IMR-90 (cell line): Measurements from ENCODE around the gene NCOA3. TPM values are rescaled to one million over a fixed set of nuclear protein-coding genes. Genes with fewer than 3 reads are reported as not detected.
A peak's percentile ranks its signal among the peaks of the same experiment; 100 is the strongest.

Experiments
- ATAC-seq: fragments of 200-7000 bp; cut with Tn5 transposase; 2 replicates; pipeline ENCODE4 v1.9.1; 2020; ENCODE audit warnings: low read depth, mild to moderate bottlenecking, moderate library complexity
- BruUV-seq: library from RNA; stranded (reverse); fragments of 400-500 nt; replicated peaks from 2 replicates; lab custom pipeline; 2021; lab: Mats Ljungman, UMichigan
- CTCF ChIA-PET: fragments of 300-600 bp; formaldehyde crosslinking; extraction: SDS; loops from one replicate; lab custom pipeline; 2021; ENCODE audit warnings: antibody characterized with exemption; lab: Yijun Ruan, JAX
- POLR2A ChIA-PET: fragments of 300-600 bp; sonication (Branson Sonifier 250); formaldehyde crosslinking; loops from one replicate; lab custom pipeline; 2022; ENCODE audit warnings: antibody characterized with exemption; ENCODE audit not compliant: unreplicated experiment; lab: Charles Lee
- DNase-seq: peaks from one replicate; pipeline ENCODE4 v3.0.0; 2013
- H2AFZ ChIP-seq: replicated peaks from 2 replicates; pipeline ENCODE3; 2013; ENCODE audit warnings: low read length, mild to moderate bottlenecking; ENCODE audit not compliant: poor library complexity
- H2AK5ac ChIP-seq: 2 replicates; pipeline ENCODE4 v1.6.1; 2013; ENCODE audit warnings: low read depth, low read length, inconsistent platforms
- H2AK9ac ChIP-seq: replicated peaks from 2 replicates; pipeline ENCODE3; 2013; ENCODE audit warnings: mild to moderate bottlenecking, low read depth, low read length, moderate library complexity; ENCODE audit not compliant: poor library complexity
- H2BK120ac ChIP-seq: 2 replicates; pipeline ENCODE4 v1.6.1; 2013; ENCODE audit warnings: low read depth, low read length, inconsistent platforms
- H2BK15ac ChIP-seq: 3 replicates; pipeline ENCODE4 v1.6.1; 2013; ENCODE audit warnings: low read depth, low read length, inconsistent platforms
- H2BK20ac ChIP-seq: 2 replicates; pipeline ENCODE4 v1.6.1; 2013; ENCODE audit warnings: low read depth, mild to moderate bottlenecking, inconsistent platforms, low read length, moderate library complexity
- H2BK5ac ChIP-seq: 2 replicates; pipeline ENCODE4 v1.6.1; 2013; ENCODE audit warnings: mild to moderate bottlenecking, low read depth, low read length, inconsistent platforms; ENCODE audit not compliant: poor library complexity, severe bottlenecking
- H3K14ac ChIP-seq: replicated peaks from 2 replicates; pipeline ENCODE4 v1.6.1; 2013; ENCODE audit warnings: low read depth, low read length, inconsistent platforms
- H3K18ac ChIP-seq: 2 replicates; pipeline ENCODE4 v1.6.1; 2013; ENCODE audit warnings: low read depth, low read length, control low read depth
- H3K23ac ChIP-seq: 2 replicates; pipeline ENCODE4 v1.6.1; 2013; ENCODE audit warnings: low read depth, low read length, inconsistent platforms
- H3K27ac ChIP-seq: 2 replicates; pipeline ENCODE4 v1.5.1; 2013; ENCODE audit warnings: mild to moderate bottlenecking, control low read depth, low read length; ENCODE audit not compliant: insufficient read depth
- H3K27me3 ChIP-seq: 2 replicates; pipeline ENCODE4 v1.6.1; 2013; ENCODE audit warnings: low read length; ENCODE audit not compliant: control insufficient read depth, insufficient read depth
- H3K36me3 ChIP-seq: 2 replicates; pipeline ENCODE4 v1.6.1; 2013; ENCODE audit warnings: low read length, mixed read lengths; ENCODE audit not compliant: control insufficient read depth, insufficient read depth
- H3K4ac ChIP-seq: 2 replicates; pipeline ENCODE4 v1.6.1; 2013; ENCODE audit warnings: low read depth, low read length, inconsistent platforms
- H3K4me1 ChIP-seq: 2 replicates; pipeline ENCODE4 v1.6.1; 2013; ENCODE audit warnings: low read length, mixed read lengths; ENCODE audit not compliant: control insufficient read depth, insufficient read depth
- H3K4me2 ChIP-seq: 2 replicates; pipeline ENCODE4 v1.6.1; 2013; ENCODE audit warnings: low read depth, mild to moderate bottlenecking, control low read depth, low read length, moderate library complexity
- H3K4me3 ChIP-seq: 2 replicates; pipeline ENCODE4 v1.5.1; 2013; ENCODE audit warnings: low read depth, mild to moderate bottlenecking, control low read depth, low read length, moderate library complexity; ENCODE audit not compliant: insufficient read depth
- H3K56ac ChIP-seq: 2 replicates; pipeline ENCODE4 v1.6.1; 2013; ENCODE audit warnings: low read length, inconsistent platforms; ENCODE audit not compliant: insufficient read depth; ENCODE audit errors: extremely low read depth
- H3K79me1 ChIP-seq, 2 experiments: 2 replicates each; pipeline ENCODE4 v1.6.1; 2013; ENCODE audit warnings: low read length in 2 of 2, inconsistent platforms in 1 of 2, low read depth in 1 of 2
- H3K9ac ChIP-seq: 2 replicates; pipeline ENCODE4 v1.6.1; 2013; ENCODE audit warnings: low read depth, low read length, control low read depth
- H3K9me1 ChIP-seq: 2 replicates; pipeline ENCODE4 v1.6.1; 2013; ENCODE audit warnings: low read length, inconsistent platforms; ENCODE audit not compliant: insufficient read depth
- H3K9me3 ChIP-seq: 2 replicates; pipeline ENCODE4 v1.6.1; 2013; ENCODE audit warnings: low read length; ENCODE audit not compliant: control insufficient read depth, insufficient read depth
- H4K20me1 ChIP-seq: 2 replicates; pipeline ENCODE4 v1.6.1; 2013; ENCODE audit warnings: low read length, inconsistent platforms; ENCODE audit not compliant: insufficient read depth
- H4K5ac ChIP-seq: 2 replicates; pipeline ENCODE4 v1.6.1; 2013; ENCODE audit warnings: mild to moderate bottlenecking, low read depth, low read length, control low read depth
- H4K8ac ChIP-seq, 2 experiments: 2 replicates each; pipeline ENCODE4 v1.6.1; 2013; ENCODE audit warnings: low read depth in 2 of 2, low read length in 2 of 2, control low read depth in 1 of 2, inconsistent platforms in 1 of 2
- H4K91ac ChIP-seq: 2 replicates; pipeline ENCODE4 v1.6.1; 2013; ENCODE audit warnings: low read depth, low read length, inconsistent platforms; ENCODE audit not compliant: insufficient read depth
- BHLHE40 ChIP-seq: fragments of 150-350 bp; IDR thresholded peaks from 2 replicates; pipeline ENCODE4 v1.6.1; 2016; ENCODE audit warnings: mild to moderate bottlenecking, low read depth, low read length
- CEBPB ChIP-seq: IDR thresholded peaks from 2 replicates; pipeline ENCODE4 v1.6.1; 2012; ENCODE audit warnings: low read depth, low read length, improper control_type of control experiment
- CHD1 ChIP-seq: IDR thresholded peaks from 2 replicates; pipeline ENCODE4 v1.6.1; 2012; ENCODE audit warnings: low read depth, low read length, improper control_type of control experiment
- CTCF ChIP-seq: conservative IDR thresholded peaks from 2 replicates; pipeline ENCODE4 v1.5.1; 2012; ENCODE audit warnings: mild to moderate bottlenecking, low read depth, low read length, improper control_type of control experiment
- FOS ChIP-seq: fragments of 150-350 bp; IDR thresholded peaks from 2 replicates; pipeline ENCODE4 v1.6.1; 2016; ENCODE audit warnings: low read depth, low read length
- MAFK ChIP-seq: IDR thresholded peaks from 2 replicates; pipeline ENCODE4 v1.6.1; 2012; ENCODE audit warnings: low read depth, low read length, improper control_type of control experiment
- NFE2L2 ChIP-seq: fragments of 150-350 bp; IDR thresholded peaks from 2 replicates; pipeline ENCODE4 v1.6.1; 2016; ENCODE audit warnings: low read depth, mild to moderate bottlenecking, low read length
- POLR2A ChIP-seq: IDR thresholded peaks from 2 replicates; pipeline ENCODE4 v1.6.1; 2012; ENCODE audit warnings: mild to moderate bottlenecking, low read depth, low read length
- RAD21 ChIP-seq: IDR thresholded peaks from 2 replicates; pipeline ENCODE4 v1.6.1; 2012; ENCODE audit warnings: low read length, improper control_type of control experiment
- RCOR1 ChIP-seq: IDR thresholded peaks from 2 replicates; pipeline ENCODE4 v1.6.1; 2012; ENCODE audit warnings: mild to moderate bottlenecking, low read length, improper control_type of control experiment; ENCODE audit not compliant: insufficient replicate concordance
- SMC3 ChIP-seq: fragments of 150-350 bp; IDR thresholded peaks from 2 replicates; pipeline ENCODE4 v1.6.1; 2016; ENCODE audit warnings: low read depth, mild to moderate bottlenecking, antibody characterized with exemption, low read length, moderate library complexity
- WGBS, 2 experiments: methylation state at CpG; one replicate each; pipeline versions ENCODE4 v1.1.5 to v1.1.7; 2013; ENCODE audit warnings: missing lambda C conversion rate in 2 of 2; ENCODE audit not compliant: insufficient read length in 1 of 2; ENCODE audit errors: extremely low coverage in 2 of 2; 5-methylcytosine and 5-hydroxymethylcytosine counted together
- dilution Hi-C: fragments of 300-500 bp; cut with HindIII; formaldehyde crosslinking; loops from one replicate; pipeline ENCODE4 v1.14.3; 2018; ENCODE audit warnings: low sequenced_read_pairs; ENCODE audit not compliant: unreplicated experiment
- in situ Hi-C: fragments of 300-500 bp; cut with MboI; formaldehyde crosslinking; loops from 3 replicates; pipeline ENCODE4 v1.14.3; 2019; ENCODE audit warnings: low sequenced_read_pairs, inconsistent platforms, mixed read lengths
- intact Hi-C: fragments of 100-400 bp; cut with micrococcal nuclease; formaldehyde crosslinking; loops from 2 replicates; pipeline ENCODE4 v1.10.0; 2022
- polyA plus RNA-seq, 3 experiments: library from polyadenylated mRNA; depleted of rRNA; stranded (reverse); fragments of >200 nt; gene quantifications; 2 replicates each; pipeline ENCODE4 v1.2.3, GENCODE V29; 2012; ENCODE audit warnings: low replicate concordance in 1 of 3
- total RNA-seq: library from RNA; depleted of rRNA; stranded (reverse); fragments of >200 nt; gene quantifications from 2 replicates; pipeline ENCODE4 v1.2.3, GENCODE V29; 2012
- TF ChIP-seq, protein P1 (sequence below): fragments of 150-350 bp; IDR thresholded peaks from 2 replicates; pipeline ENCODE4 v1.6.1; 2016; ENCODE audit warnings: low read depth, mild to moderate bottlenecking, low read length, moderate library complexity, borderline replicate concordance
- TF ChIP-seq, protein P2 (sequence below): fragments of 150-350 bp; IDR thresholded peaks from 2 replicates; pipeline ENCODE4 v1.6.1; 2017; ENCODE audit warnings: mild to moderate bottlenecking, antibody characterized with exemption, low read length, low read depth

The NCOA3 gene
- total and polyA plus RNA-seq, 2 of the 4 experiments (the other 2 are of a cell fraction), result 8.8 to 29.0 TPM

DNA sequence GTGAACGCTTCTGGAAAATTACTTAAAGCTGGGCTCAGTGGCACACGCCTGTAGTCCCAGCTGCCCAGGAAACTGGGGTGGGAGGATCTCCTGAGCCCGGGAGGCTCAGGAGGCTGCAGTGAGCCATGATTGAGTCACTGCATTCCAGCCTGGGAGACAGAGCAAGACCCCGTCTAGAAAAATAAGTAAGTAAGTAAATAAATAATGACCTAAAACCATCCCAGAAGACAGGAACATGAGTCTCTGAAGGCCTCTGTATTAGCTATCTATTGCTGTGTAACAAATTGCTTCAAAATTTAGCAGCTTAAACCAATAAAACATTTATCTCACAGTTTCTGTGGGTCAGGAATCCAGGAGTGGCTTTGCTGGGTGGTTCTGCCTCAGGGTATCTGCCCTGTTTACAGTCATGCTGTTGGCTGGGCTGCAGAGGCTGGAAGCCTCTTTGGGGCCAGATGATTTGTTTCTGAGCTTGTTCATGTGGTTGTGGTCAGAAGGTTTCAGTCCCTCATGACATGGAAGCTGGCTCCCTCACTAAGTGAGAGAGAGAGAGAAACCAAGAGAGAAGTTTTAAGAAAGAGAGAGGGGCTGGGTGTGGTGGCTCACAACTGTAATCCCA, 48.4 kb upstream of the NCOA3 start:
- Histone ChIP-seq H2BK20ac (no peak overlapping the region), H2BK5ac (no peak overlapping the region), H3K18ac (no peak overlapping the region), H2BK120ac (peak overlapping the region; percentile 62; the same call in 1 of the 2 replicates), H3K9me1 (peaks cover 3% of the 10 kb centered on the region; the same call in 1 of the 2 replicates), H2AFZ (peak overlapping the region; percentile 25), H2AK5ac (no peak overlapping the region), H3K56ac (no peak overlapping the region), H3K4me1 (no peaks in the 10 kb centered on the region; the same call in 1 of the 2 replicates), H4K20me1 (no peaks in the 10 kb centered on the region), H3K23ac (no peak overlapping the region), H3K9ac (no peak overlapping the region), H2AK9ac (peak overlapping the region; percentile 70), H3K36me3 (no peaks in the 10 kb centered on the region), H4K8ac (peak overlapping the region in 1 of 2 experiments; percentile 72; a peak in 1 of 4 replicates), H2BK15ac (no peak overlapping the region), H3K4ac (peak overlapping the region; percentile 36; the same call in 1 of the 2 replicates), H3K27ac (no peak overlapping the region; the same call in 1 of the 2 replicates), H3K4me2 (no peak overlapping the region; the same call in 1 of the 2 replicates), H3K4me3 (no peak overlapping the region), H4K5ac (no peak overlapping the region), H3K9me3 (peaks cover 12% of the 10 kb centered on the region), H3K79me1 (no peaks in the 10 kb centered on the region), H4K91ac (no peak overlapping the region), H3K14ac (no peak overlapping the region), H3K27me3 (no peaks in the 10 kb centered on the region)
- DNase-seq (peak; percentile 93), ATAC-seq (peak; percentile 96)
- intact Hi-C loops (no loop called here), in situ Hi-C loops (no loop called here), dilution Hi-C loops (no loop called here)
- TF ChIP-seq SMC3 (0 out of 2 replicates have a peak, but pooled peaks have one; percentile 11), MAFK (no peak), CEBPB (peak; percentile 30; the same call in 1 of the 2 replicates), RAD21 (no peak), RCOR1 (peak; percentile 99), POLR2A (no peak), CHD1 (no peak), BHLHE40 (peak; percentile 44), CTCF (no peak), FOS (peak; percentile 58), NFE2L2 (no peak)
- TF ChIP-seq, protein P1, sequence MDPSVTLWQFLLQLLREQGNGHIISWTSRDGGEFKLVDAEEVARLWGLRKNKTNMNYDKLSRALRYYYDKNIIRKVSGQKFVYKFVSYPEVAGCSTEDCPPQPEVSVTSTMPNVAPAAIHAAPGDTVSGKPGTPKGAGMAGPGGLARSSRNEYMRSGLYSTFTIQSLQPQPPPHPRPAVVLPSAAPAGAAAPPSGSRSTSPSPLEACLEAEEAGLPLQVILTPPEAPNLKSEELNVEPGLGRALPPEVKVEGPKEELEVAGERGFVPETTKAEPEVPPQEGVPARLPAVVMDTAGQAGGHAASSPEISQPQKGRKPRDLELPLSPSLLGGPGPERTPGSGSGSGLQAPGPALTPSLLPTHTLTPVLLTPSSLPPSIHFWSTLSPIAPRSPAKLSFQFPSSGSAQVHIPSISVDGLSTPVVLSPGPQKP, result no peak
- TF ChIP-seq, protein P2, sequence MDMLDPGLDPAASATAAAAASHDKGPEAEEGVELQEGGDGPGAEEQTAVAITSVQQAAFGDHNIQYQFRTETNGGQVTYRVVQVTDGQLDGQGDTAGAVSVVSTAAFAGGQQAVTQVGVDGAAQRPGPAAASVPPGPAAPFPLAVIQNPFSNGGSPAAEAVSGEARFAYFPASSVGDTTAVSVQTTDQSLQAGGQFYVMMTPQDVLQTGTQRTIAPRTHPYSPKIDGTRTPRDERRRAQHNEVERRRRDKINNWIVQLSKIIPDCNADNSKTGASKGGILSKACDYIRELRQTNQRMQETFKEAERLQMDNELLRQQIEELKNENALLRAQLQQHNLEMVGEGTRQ, result no peak
- POLR2A ChIA-PET, result no interaction called here
- BruUV-seq, result no TSS peak
- CTCF ChIA-PET, result no interaction called here
- WGBS, 2 experiments, result no CpG with 5 or more reads among the region's 4 CpGs
